ENCODE results near the gene CDCP2. TPM values are rescaled to one million over a fixed set of nuclear protein-coding genes. Genes with fewer than 3 reads are reported as not detected.
A peak's percentile ranks its signal among the peaks of the same experiment; 100 is the strongest.

Gene CDCP2
- total RNA-seq = not detected
- long read RNA-seq = 0 reads

GRCh38 chr1:54152696-54153095, at the start of gene CDCP2:
CDCP2 (minus strand) TSS chr1:54153000; CDS start chr1:54152922, 78 bp downstream.
- intact Hi-C loops (cut with DNase I) = no loop called here
- no peak for DNase-seq (ENCODE audit: low spot score)

- intact Hi-C loops (cut with DNase I) = loop anchor here (5.0 kb wide), 2 partner anchors 78 to 287 kb away; no protein-coding TSS in a partner anchor
- DNase-seq (ENCODE audit: low spot score) = no peak
Observed at GRCh38 chr1:54200519-54200997, 47.8 kb upstream of the CDCP2 start.

DNA sequence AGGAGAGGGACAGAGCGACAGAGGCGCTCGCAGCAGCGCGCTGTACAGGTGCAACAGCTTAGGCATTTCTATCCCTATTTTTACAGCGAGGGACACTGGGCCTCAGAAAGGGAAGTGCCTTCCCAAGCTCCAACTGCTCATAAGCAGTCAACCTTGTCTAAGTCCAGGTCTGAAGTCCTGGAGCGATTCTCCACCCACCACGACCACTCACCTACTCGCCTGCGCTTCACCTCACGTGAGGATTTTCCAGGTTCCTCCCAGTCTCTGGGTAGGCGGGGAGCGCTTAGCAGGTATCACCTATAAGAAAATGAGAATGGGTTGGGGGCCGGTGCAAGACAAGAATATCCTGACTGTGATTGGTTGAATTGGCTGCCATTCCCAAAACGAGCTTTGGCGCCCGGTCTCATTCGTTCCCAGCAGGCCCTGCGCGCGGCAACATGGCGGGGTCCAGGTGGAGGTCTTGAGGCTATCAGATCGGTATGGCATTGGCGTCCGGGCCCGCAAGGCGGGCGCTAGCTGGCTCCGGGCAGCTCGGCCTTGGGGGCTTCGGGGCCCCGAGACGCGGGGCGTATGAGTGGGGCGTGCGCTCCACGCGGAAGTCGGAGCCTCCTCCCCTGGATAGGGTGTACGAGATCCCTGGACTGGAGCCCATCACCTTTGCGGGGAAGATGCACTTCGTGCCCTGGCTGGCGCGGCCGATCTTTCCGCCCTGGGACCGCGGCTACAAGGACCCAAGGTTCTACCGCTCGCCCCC, 47.1 kb upstream of the CDCP2 start, which contains the start of the genes CYB5RL and MRPL37:
CYB5RL (minus strand) TSS at position 266 of the 754 bp plus-strand sequence. CDS start 4,414 bp downstream, outside the sequence.
MRPL37 (plus strand) TSS at position 403 of the 754 bp plus-strand sequence; CDS start at position 480, 77 bp downstream.
- intact Hi-C loops (cut with DNase I) = loop anchor here (5.0 kb wide), 2 partner anchors 78 to 287 kb away; no protein-coding TSS in a partner anchor
- DNase-seq (ENCODE audit: low spot score) = peak; percentile 95

DNA sequence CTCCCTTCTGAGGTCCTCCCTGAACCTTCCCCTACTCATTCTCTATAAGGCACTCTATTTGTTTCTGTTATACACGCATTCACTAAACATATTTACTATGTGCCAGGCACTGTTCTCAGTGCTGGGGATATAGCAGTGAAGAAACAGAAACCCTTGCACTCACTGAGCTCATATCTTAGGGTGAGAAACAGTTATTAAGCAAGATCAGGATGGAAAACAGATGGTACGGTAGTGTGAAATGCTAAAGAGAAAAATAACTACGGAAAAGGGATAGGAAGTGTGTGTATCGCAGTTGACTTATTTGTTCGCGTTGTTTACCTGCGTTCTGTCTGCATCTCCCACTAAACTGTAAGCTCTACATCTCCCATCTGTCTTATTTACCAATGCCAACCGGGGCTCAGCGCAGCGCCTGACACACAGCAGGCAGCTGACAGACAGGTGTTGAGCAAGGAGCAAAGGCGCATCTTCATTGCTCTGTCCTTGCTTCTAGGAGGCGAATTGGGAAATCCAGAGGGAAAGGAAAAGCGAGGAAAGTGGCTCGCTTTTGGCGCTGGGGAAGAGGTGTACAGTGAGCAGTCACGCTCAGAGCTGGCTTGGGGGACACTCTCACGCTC, 46.5 kb upstream of the CDCP2 start:
- intact Hi-C loops (cut with DNase I) = no loop called here
- DNase-seq (ENCODE audit: low spot score) = no peak

DNA sequence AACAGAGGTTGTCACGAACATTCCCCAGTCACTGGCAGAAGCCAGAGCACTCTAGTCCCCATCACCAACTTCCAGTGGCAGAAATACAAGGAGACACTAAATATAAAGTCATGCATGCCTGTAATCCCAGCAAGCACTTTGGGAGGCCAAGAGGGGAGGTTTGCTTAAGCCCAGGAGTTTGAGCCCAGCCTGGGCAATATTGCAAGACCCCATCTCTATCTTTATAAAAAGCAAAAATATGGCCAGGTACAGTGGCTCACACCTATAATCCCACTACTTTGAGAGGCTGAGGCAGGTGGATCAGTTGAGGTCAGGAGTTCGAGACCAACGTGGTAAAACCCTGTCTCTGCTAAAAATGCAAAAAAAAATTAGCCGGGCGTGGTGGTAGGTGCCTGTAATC, 40.7 kb upstream of the CDCP2 start:
- intact Hi-C loops (cut with DNase I) = no loop called here
- no peak for DNase-seq (ENCODE audit: low spot score)

DNA sequence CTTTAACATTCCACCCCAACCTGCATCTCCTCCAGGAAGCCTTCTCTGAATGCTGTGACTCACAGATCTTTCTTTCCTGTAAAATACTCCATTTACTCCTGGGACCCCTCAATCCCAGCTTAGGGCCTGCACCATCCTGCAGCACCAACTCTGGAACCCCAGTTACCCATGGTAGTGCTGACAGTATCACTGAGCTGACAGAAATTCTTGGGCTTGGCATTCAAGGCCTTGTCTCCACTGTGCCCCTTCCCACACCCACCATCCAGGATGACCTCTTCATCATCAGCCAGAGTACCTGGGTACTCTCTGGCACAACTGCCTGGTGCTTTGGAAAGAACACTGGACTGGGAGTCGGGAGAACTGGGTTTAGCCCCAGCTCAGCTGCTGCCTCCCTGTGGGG, 38.7 kb upstream of the CDCP2 start:
- DNase-seq (ENCODE audit: low spot score) = no peak
- intact Hi-C loops (cut with DNase I) = no loop called here

DNA sequence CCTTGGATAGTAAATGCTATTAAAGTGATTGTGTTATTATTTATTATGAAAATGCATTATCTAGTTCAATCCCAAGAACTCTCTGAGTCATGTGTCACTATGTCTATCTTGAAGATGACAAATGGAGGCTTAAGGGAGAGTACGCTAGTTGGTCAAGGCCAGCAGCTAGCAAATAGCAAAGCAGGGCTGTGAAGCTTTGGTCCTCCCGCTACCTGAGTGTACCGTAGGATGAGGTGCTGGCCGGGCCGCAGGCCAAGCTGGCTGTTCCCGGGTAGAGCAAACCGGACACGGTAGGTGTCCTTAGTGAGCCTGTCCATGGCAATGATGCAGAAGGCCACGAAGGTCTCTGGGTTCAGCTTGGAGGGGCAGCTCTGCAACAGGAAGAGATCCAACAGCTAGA, 37.7 kb upstream of the CDCP2 start:
- intact Hi-C loops (cut with DNase I) = no loop called here
- no peak for DNase-seq (ENCODE audit: low spot score)

GRCh38 chr1:54188291-54188690, 35.5 kb upstream of the CDCP2 start:
- DNase-seq (ENCODE audit: low spot score) = no peak
- intact Hi-C loops (cut with DNase I) = no loop called here

DNA sequence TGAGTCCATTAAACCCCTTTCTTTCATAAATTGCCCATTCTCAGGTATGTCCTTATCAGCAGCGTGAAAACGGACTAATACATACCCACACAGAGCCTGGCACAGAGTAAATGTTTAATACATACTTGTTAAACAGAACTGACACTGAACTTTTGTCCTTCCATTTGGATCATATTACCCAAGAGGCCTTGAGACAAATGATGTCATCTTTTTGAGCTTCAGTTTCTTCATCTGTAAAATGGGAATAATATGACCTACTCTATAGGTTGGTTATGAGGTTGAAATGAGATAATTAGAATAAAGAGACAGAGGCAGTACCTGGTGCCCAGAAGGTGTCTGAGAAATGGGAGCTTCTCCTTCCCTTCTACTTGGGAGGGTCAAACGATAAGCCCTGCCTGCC, 33.3 kb upstream of the CDCP2 start:
- no peak for DNase-seq (ENCODE audit: low spot score)
- intact Hi-C loops (cut with DNase I) = no loop called here

DNA sequence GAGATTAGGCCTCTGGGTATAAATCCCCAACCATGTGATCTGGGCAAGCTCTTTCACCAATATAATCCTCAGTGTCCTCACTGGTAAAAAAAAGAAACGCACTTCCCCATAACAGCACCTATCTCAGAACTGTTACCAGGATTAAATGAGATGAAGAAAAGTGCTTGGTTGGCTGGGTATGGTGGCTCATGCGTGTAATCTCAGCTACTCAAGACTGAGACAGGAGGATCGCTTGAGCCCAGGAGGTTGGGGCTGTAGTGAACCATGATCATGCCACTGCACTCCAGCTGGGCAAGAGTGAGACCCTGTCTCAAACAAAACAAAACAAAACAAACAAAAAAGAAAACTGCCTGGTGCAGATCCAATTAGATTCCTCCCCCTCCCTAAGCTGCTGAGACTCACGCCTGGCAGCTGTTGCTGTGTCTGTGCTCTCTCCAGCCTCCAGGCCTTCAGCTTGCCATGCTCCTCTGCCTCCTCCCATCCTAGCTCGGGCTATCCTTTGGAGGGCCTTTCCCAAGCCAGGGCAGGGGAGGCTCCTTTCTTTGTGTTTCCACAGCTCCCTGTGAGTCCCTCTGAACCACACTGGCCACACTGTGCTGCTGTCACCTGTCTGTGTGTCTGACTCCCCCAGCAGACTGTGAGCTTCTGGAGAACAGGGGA, 28.0 kb upstream of the CDCP2 start:
- DNase-seq (ENCODE audit: low spot score) = no peak
- intact Hi-C loops (cut with DNase I) = no loop called here

- no peak for DNase-seq (ENCODE audit: low spot score)
- intact Hi-C loops (cut with DNase I) = no loop called here
Observed at GRCh38 chr1:54178296-54179070, 25.7 kb upstream of the CDCP2 start.

- DNase-seq (ENCODE audit: low spot score) = no peak
- intact Hi-C loops (cut with DNase I) = no loop called here
Observed at GRCh38 chr1:54177726-54178125, 24.9 kb upstream of the CDCP2 start.

- intact Hi-C loops (cut with DNase I) = no loop called here
- no peak for DNase-seq (ENCODE audit: low spot score)
Observed at GRCh38 chr1:54176621-54177327, 24.0 kb upstream of the CDCP2 start.

GRCh38 chr1:54174106-54174505, 21.3 kb upstream of the CDCP2 start:
- DNase-seq (ENCODE audit: low spot score) = no peak
- intact Hi-C loops (cut with DNase I) = no loop called here

DNA sequence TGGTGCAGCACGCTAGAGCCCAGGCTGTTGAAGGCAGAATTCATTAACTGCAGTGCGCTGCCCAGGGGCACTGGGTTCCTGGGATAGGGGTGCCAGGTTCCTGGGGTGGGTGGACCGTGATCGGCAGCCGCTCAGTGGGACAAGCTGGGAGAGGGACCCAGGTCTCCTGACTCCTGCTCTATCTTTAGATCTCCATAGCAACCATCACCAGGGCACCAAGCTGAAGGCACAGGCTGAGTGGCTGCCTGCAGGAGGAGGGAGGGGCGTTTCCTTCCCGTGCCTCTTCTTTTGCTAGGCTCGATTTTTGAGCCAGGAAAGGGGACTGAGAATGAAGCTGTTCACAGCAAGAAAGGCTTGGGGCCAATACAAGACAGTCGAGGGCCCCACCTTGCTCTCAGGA, 20.9 kb upstream of the CDCP2 start:
- intact Hi-C loops (cut with DNase I) = no loop called here
- DNase-seq (ENCODE audit: low spot score) = no peak

DNA sequence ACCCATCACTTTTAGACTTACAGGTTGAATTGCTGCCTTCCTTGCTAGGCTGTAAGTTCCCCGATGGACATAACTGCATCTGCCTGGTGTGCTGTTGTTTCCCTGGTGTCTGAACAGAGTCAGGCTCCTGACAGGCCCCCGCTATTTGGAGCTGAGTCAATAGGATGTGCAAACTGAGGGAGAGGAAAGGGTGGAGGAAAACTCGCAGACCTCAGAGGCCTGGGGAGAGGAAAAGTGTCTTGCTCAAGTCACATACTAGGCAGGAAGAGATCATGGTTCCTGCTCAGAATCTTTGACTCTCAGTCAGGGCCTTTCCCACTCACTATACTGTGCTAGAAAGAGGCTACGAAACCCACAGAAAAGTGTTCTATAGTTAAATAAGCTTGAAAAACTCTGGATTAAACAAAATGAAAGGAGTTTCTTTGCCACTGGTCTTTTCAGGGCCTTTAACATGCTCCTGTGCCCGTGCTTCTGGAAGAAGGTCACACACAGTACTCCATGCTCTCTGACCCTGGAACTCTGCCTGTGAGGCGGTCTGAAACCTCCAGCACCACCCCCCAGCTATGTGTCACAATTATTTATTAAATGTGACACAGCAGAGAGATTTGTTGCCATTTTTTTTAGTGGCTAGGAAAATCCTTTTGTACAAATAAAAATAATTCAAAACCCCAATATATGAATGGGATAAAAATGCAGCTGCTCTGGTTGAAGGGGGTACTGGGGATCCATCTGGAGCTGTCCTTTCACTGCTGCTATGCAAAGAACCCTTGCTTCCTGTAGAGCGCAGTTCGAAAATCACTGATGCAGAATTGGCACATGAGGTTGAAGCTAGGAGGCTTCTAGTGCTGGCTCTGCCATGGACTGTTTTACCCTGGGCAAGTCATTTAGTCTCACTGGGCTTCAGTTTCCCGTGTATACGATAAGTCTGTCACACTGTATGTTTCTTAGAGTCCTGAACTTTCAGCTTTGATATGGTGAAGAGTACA, 20.1 kb upstream of the CDCP2 start:
- DNase-seq (ENCODE audit: low spot score) = no peak
- intact Hi-C loops (cut with DNase I) = no loop called here

- intact Hi-C loops (cut with DNase I) = no loop called here
Observed at GRCh38 chr1:54171606-54172005, 18.8 kb upstream of the CDCP2 start.

GRCh38 chr1:54171016-54171415, 18.2 kb upstream of the CDCP2 start:
- no peak for DNase-seq (ENCODE audit: low spot score)
- intact Hi-C loops (cut with DNase I) = no loop called here

More at GRCh38 chr1:54171606-54172005, 18.8 kb upstream of the CDCP2 start:
- DNase-seq (ENCODE audit: low spot score) = no peak
